Endothelial cell of umbilical vein (primary cell): Measurements from ENCODE around the gene NKTR. TPM values are rescaled to one million over a fixed set of nuclear protein-coding genes. Genes with fewer than 3 reads are reported as not detected.

Source experiments
- BruUV-seq: library from RNA; stranded (reverse); fragments of 400-500 nt; replicated peaks from 2 replicates; lab custom pipeline; 2021; lab: Mats Ljungman, UMichigan
- CTCF ChIA-PET: fragments of 300-600, 350-600 bp; sonication (Branson Sonifier 250); formaldehyde crosslinking; loops from one replicate; lab custom pipeline; 2021; ENCODE audit warnings: antibody characterized with exemption, inconsistent platforms; lab: Charles Lee
- POLR2A ChIA-PET: fragments of 300-600, 350-600 bp; sonication (Branson Sonifier 250); formaldehyde crosslinking; loops from one replicate; lab custom pipeline; 2021; ENCODE audit warnings: antibody characterized with exemption, inconsistent platforms; lab: Charles Lee
- DNase-seq: peaks from one replicate; pipeline ENCODE4 v3.0.0-alpha.2; 2011; ENCODE audit warnings: low read depth, low spot score
- FAIRE-seq: peaks from 2 replicates; lab custom pipeline; 2011; peaks lifted over from hg19 to GRCh38; lab: Jason Lieb, UNC
- H2AFZ ChIP-seq: 2 replicates; pipeline ENCODE4 v1.6.0; 2012; ENCODE audit warnings: low read depth, low read length, control low read depth, inconsistent platforms
- H3K27ac ChIP-seq: 2 replicates; pipeline ENCODE4 v1.5.1; 2011; ENCODE audit warnings: low read depth, mild to moderate bottlenecking, control low read depth, low read length, moderate library complexity; ENCODE audit not compliant: insufficient read depth
- H3K27me3 ChIP-seq, 2 experiments: 2 replicates each; pipeline versions ENCODE4 v1.6.0 to v1.6.1; 2011; ENCODE audit warnings: low read length in 2 of 2, mixed read lengths in 1 of 2; ENCODE audit not compliant: control insufficient read depth in 2 of 2, insufficient read depth in 2 of 2
- H3K36me3 ChIP-seq, 2 experiments: 2 replicates in 1 of 2; 3 replicates in 1 of 2; pipeline ENCODE4 v1.5.1; 2011; ENCODE audit warnings: low read length in 2 of 2, mild to moderate bottlenecking in 1 of 2, moderate library complexity in 1 of 2; ENCODE audit not compliant: control insufficient read depth in 2 of 2, insufficient read depth in 2 of 2; ENCODE audit errors: extremely low read depth in 1 of 2
- H3K4me1 ChIP-seq: 3 replicates; pipeline ENCODE4 v1.5.1; 2011; ENCODE audit warnings: mild to moderate bottlenecking, low read length; ENCODE audit not compliant: control insufficient read depth, insufficient read depth; ENCODE audit errors: extremely low read depth
- H3K4me2 ChIP-seq: 2 replicates; pipeline ENCODE4 v1.6.1; 2011; ENCODE audit warnings: low read length, control low read depth, mixed read lengths; ENCODE audit not compliant: insufficient read depth
- H3K4me3 ChIP-seq, 3 experiments: fragments of 200-600 bp in 1 of 3; sonication (generic), shearing (Covaris generic) in 1 of 3; replicated peaks in 1 of 3; 2 replicates each; pipeline ENCODE4 v1.5.1; 2011 to 2016; ENCODE audit warnings: control low read depth in 3 of 3, low read length in 3 of 3, mild to moderate bottlenecking in 2 of 3, inconsistent platforms in 1 of 3, low read depth in 1 of 3, moderate library complexity in 1 of 3; ENCODE audit not compliant: insufficient read depth in 1 of 3
- H3K79me2 ChIP-seq: 2 replicates; pipeline ENCODE4 v1.6.0; 2012; ENCODE audit warnings: low read length, inconsistent platforms; ENCODE audit not compliant: control insufficient read depth, insufficient read depth
- H3K9ac ChIP-seq: replicated peaks from 2 replicates; pipeline ENCODE3; 2011; ENCODE audit warnings: low read length, control low read depth; ENCODE audit not compliant: insufficient read depth; ENCODE audit errors: extremely low read depth
- H3K9me1 ChIP-seq: replicated peaks from 3 replicates; pipeline ENCODE4 v1.6.0; 2011; ENCODE audit warnings: mild to moderate bottlenecking, low read length; ENCODE audit not compliant: control insufficient read depth, insufficient read depth; ENCODE audit errors: extremely low read depth
- H3K9me3 ChIP-seq: replicated peaks from 2 replicates; pipeline ENCODE4 v1.5.1; 2012; ENCODE audit warnings: low read length, inconsistent platforms; ENCODE audit not compliant: control insufficient read depth, insufficient read depth
- H4K20me1 ChIP-seq: replicated peaks from 2 replicates; pipeline ENCODE3; 2011; ENCODE audit warnings: mild to moderate bottlenecking, low read length; ENCODE audit not compliant: control insufficient read depth, insufficient read depth; ENCODE audit errors: extremely low read depth
- CTCF ChIP-seq, 2 donors: IDR thresholded peaks; 1 replicate in 1 of 2; 2 replicates in 1 of 2; pipeline ENCODE4 v1.5.1; 2011; ENCODE audit warnings: low read length in 2 of 2, mild to moderate bottlenecking in 2 of 2, moderate library complexity in 2 of 2, control low read depth in 1 of 2, inconsistent platforms in 1 of 2, low read depth in 1 of 2; ENCODE audit not compliant: insufficient read depth in 1 of 2; ENCODE audit errors: extremely low read depth in 1 of 2
- EZH2 ChIP-seq: IDR thresholded peaks from 2 replicates; pipeline ENCODE4 v1.6.1; 2012; ENCODE audit warnings: borderline replicate concordance, low read depth, mild to moderate bottlenecking, moderate library complexity, low read length, inconsistent platforms; ENCODE audit not compliant: severe bottlenecking
- FOS ChIP-seq: IDR thresholded peaks from 2 replicates; pipeline ENCODE4 v1.6.1; 2011; ENCODE audit warnings: mild to moderate bottlenecking, low read length, moderate library complexity, borderline replicate concordance; ENCODE audit not compliant: insufficient read depth
- GATA2 ChIP-seq: IDR thresholded peaks from 2 replicates; pipeline ENCODE4 v1.7.0; 2011; ENCODE audit warnings: low read depth, mild to moderate bottlenecking, moderate library complexity, mixed read lengths, low read length; ENCODE audit not compliant: insufficient read length, insufficient read depth
- JUN ChIP-seq: IDR thresholded peaks from 2 replicates; pipeline ENCODE4 v1.6.1; 2011; ENCODE audit warnings: borderline replicate concordance, low read depth; ENCODE audit not compliant: insufficient read length, insufficient read depth
- MAX ChIP-seq: IDR thresholded peaks from 2 replicates; pipeline ENCODE4 v1.6.1; 2011; ENCODE audit not compliant: insufficient read depth, insufficient read length
- MYC ChIP-seq: IDR thresholded peaks from one replicate; pipeline ENCODE4 v1.6.1; 2011; ENCODE audit warnings: mild to moderate bottlenecking, low read depth, low read length
- POLR2A ChIP-seq: IDR thresholded peaks from 2 replicates; pipeline ENCODE4 v1.6.1; 2012; ENCODE audit warnings: low read depth, mild to moderate bottlenecking, control low read depth, low read length
- POLR2AphosphoS5 ChIP-seq: IDR thresholded peaks from 2 replicates; pipeline ENCODE4 v1.6.1; 2012; ENCODE audit warnings: low read depth, mild to moderate bottlenecking, control low read depth, low read length, moderate library complexity; ENCODE audit not compliant: insufficient read depth
- dilution Hi-C: fragments of 300-500 bp; cut with MboI; formaldehyde crosslinking; loops from one replicate; pipeline ENCODE4 v1.15.0; 2019; ENCODE audit warnings: low sequenced_read_pairs; ENCODE audit not compliant: extremely low pct_ligation_motif_present
- intact Hi-C: fragments of 100-400 bp; cut with micrococcal nuclease; formaldehyde crosslinking; loops from one replicate; pipeline ENCODE4 v1.10.0; 2022
- polyA plus RNA-seq, 4 experiments: library from polyadenylated mRNA; depleted of rRNA in 3 of 4; stranded (reverse) in 3 of 4; unstranded in 1 of 4; fragments of >200 nt; gene quantifications; 2 replicates each; pipeline versions ENCODE4 v1.2.1 to v1.2.3, GENCODE V29; 2011 to 2012; ENCODE audit warnings: missing spikeins in 1 of 4
- total RNA-seq: library from RNA; stranded (reverse); gene quantifications from 2 replicates; pipeline ENCODE4 v1.2.3, GENCODE V29; 2021

The NKTR gene
- total and polyA plus RNA-seq, 2 donors (not counting 3 experiments of a cell fraction or from before 2014, with no cell fraction given): 27.4 to 99.0 TPM

- peaks cover 6 to 7% of the 10 kb centered on the region in 2 experiments for H3K27me3 ChIP-seq
- no peak for FAIRE-seq
- H3K79me2 ChIP-seq: no peaks in the 10 kb centered on the region
- H3K4me1 ChIP-seq: no peaks in the 10 kb centered on the region
- intact Hi-C loops (no loop called here), dilution Hi-C loops (no loop called here)
- CTCF ChIA-PET: no interaction called here
- no peaks in the 10 kb centered on the region for H4K20me1 ChIP-seq
- no peak overlapping the region for H2AFZ ChIP-seq
- no peaks in the 10 kb centered on the region for H3K36me3 ChIP-seq
- no peaks in the 10 kb centered on the region for H3K9me3 ChIP-seq
- DNase-seq: no peak
- no peak overlapping the region for H3K4me2 ChIP-seq
- no peak overlapping the region for H3K9ac ChIP-seq
- H3K27ac ChIP-seq: no peak overlapping the region
- POLR2A ChIA-PET: no interaction called here
- no TSS peak for BruUV-seq
- H3K9me1 ChIP-seq: no peaks in the 10 kb centered on the region
- TF ChIP-seq POLR2AphosphoS5 (no peak), MAX (no peak), MYC (no peak), GATA2 (no peak), JUN (no peak), POLR2A (no peak), EZH2 (no peak), CTCF (IDR thresholded peaks at IDR 0.05; ENCODE audit: extremely low read depth in 1 of 2, insufficient read depth in 1 of 2, low read depth in 1 of 2, low read length in 2 of 2) (no peak), FOS (no peak)
- no peak overlapping the region for H3K4me3 ChIP-seq
Observed at GRCh38 chr3:42690766-42691680, 90.5 kb downstream of the NKTR start.
